HUDEP-2 (cell line): ENCODE results near the gene CLDN9.

Experiments
- DNase-seq, 76 experiments: peaks; one replicate each; lab custom pipeline; 2025; ENCODE audit not compliant: unreplicated experiment in 76 of 76; lab: John Stamatoyannopoulos, UW

Gene CLDN9

DNA sequence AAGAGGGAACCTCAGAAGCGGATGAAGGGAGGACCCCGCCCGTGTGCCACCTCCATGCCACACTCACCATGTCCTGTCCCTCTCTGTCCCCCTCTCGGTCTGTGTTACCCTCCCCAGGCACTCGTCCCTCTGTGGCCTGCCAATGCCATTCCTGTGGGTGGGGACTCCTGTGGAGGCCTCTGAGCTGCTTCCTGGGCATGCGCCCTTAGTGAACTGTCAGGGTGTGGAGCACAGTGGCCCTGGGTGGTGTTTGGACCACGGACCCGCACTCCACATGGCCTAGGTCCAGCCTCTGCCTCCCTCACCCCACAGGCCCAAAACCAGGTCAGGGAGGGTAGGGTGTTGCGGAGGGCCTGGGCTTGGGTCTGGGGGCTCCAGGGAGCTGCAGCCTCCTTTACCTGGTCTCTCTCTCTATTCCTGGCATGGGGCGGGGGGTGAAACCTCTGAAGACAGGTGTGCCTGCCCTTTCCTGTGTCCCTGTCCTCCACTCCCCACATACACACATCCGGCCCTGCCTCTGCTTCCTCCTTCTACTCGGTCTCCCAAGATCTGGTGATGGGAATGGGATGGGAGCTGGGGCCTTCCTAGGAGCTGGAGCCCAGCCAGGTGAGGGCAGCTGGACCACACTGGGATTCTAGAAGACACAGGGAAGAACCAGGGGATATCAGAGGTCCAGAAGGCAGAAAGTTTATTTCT, 21.0 kb upstream of the CLDN9 start:
- DNase-seq = no peak

DNA sequence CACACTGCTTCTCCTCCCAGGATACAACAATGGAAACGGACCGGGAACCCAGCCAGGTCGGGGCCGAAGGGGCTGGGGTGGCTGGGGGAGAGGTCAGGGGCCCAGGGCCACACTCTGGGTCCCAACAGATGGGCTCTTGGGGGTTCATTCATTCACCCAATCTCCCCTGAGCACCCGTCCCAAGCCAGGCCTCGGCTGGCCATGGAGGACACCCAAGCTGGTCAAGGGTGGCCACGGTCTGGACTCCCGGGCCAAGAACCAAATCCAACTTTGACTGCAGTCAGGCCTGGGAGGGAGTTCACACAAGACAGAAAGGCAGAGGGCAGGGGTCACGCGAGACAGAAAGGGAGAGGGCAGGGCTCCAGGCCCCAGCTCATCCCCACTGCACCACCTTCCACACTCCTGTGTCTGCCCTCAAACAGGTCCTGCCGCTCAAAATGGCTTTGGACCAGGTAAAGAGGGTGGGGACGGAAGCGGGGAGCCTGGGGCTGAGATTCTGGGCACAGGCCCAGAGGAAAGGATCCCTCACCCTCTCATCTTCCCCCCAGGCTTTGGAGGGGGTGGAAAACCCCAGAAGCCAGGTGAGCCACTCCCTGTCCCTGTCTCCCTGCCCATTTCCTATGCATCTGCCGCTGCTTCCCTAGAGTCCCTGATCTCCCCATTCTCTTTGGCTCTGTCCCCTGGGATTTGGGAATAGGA, 20.2 kb upstream of the CLDN9 start:
- DNase-seq = no peak

DNA sequence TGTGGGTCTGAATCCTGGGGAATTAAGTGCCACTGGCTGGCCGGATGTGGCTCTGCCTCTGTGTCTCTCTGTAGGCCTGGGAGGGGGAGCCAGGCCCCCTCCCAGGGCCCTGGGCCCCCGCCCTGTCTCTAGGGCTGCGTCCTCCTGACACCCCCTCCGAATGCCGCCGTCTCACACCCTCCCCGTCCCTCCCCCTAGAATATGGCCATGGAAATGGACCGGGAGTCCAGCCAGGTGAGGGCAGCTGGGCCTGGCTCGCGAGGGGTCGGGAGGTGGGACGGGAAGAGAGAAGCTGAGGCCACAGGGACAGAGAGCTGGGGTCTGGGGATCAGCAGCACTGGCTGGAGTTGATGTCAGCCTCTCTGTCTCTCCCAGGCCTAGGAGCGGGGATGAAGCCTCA, 16.4 kb upstream of the CLDN9 start:
- no peak for DNase-seq

DNA sequence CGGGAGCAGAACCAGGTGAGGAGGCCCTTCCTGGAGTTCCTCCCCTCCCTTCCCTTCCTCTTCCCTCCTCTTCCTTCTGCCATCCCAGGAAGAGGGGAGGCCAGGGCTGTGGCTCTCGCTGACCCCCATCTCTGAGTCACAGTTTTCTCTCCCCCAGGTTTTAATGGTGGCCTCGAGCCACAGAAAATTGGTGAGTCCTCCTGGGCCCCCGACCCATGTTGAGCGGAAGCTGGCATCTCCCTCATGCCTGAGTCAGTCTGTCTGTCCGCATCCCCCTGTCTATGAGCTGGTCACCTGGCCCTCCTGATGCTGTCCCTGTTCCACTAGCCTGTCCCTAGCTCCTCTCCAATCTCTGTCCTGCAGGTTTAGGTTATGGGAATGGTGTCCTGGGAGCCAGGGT, 12.8 kb upstream of the CLDN9 start:
- no peak for DNase-seq

DNA sequence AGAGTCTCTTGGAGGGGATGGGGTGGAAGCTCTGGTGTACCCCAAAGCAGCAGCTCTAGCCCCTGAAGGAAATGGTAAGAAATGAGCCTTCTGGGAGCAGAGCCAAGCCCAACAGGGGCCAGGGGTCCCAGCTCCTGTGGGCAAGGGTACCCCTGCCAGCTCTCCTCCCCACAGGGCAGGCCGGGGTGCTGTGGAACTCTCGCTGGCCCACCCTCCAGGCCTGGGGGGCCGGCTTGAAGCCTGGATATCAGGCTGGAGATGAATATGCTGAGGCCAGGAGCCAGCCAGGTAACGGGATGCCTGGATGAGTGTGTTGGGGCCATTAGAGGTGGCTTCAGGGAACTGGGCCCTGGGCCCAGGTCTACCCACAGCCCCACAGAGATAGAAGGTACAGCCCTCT, 12.2 kb upstream of the CLDN9 start:
- no peak for DNase-seq

DNA sequence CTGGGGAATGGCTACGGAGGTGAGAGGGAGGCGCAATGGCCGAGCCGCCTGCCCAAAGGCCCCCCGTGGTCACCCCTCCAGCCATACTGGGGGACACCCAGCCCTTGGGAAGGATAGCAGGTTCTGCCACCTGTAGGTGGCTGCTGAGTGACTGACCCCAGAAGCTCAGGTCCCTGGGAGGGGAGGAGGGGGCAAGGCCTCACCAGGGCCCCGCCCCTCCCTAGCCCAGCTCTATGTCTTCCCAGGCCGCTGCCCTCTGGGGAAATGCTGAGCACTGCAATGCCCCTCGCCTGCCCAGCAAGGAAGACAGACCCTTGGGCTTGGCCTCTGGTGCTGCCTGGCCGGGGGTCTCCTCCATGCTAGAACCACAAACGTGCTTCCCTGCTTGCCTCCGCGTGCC, 11.4 kb upstream of the CLDN9 start:
- no peak for DNase-seq

DNA sequence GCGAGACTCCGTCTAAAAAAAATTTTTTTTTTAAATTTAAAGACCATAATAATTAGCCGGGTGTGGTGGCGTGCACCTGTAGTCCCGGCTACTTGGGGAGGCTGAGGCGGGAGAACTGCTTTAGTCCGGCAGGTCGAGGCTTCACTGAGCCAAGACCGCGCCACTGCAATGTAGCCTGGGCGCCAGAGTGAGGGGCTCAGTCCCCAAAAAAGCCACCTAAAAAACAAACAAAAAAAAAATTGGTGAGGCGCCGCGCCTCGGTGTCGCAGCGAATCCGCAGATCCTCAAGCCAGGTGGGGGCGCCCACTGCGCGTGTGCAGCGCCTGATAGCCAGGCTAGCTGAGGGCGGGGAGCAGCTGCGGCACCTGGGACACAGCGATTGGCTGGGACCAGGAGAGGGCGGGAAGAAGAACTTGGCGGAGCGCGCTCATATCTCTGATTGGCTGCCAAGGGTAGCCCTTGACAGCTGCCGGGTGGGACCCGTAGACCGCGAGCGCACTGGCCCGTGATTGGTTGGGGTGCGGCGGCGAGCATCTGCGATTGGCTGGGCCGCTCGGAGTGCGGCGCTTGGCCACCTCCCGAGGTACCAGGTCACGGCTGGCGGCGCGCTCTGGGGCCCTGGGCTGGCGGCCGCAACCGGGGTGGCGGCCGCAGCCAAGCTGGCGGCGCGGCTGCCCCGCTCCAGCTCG, 9.0 kb upstream of the CLDN9 start:
- peak; percentile 48 to 99 (median 98) for DNase-seq

DNA sequence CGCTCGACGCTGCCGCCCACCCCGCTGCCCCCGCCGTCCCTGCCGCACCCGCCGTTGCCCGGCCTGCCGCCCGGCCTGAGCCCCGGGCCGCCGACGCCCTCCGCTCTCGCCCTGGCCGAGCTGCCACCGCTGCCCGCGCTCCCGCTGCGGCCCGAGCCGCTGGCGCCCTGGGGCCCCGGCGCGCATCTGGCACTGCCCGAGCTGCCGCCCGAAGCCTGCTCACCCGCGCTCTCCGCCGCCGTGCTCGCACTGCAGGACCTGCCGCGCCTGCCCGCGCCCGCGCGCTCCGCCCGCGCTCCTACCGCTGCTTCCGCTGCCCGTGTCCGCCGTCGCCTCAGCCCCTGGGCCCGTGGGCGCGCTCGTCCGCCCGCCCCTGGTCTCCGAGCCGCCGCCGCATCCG, 8.4 kb upstream of the CLDN9 start:
- DNase-seq = peak in 6 of 76 experiments; percentile 20 to 53 (median 37)

DNA sequence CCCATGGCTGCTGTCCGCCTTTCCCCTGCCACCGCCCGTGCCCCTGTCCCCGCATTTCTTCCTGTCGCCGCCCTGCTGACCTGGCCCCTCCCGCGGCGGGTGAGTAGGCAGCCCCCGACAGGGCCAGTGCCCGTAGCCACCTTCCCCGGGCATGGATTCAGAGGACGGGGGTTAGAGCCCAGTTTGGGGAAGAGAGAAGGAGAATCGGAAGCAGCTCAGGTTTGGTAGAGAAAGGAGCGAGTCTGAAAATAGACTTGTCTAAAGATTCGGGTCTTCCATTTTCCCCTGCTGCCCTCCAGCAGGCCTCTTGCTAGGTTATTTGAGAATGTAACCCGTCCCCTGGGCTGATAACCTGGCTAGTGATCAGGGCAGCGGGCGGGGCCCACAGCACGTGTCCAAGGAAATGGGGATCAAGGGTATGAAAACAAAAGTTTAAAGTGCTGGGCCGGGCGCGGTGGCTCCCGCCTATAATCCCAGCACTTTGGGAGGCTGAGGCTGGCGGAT, 7.9 kb upstream of the CLDN9 start:
- DNase-seq = peak in 64 of 76 experiments; percentile 4 to 74 (median 48)

DNA sequence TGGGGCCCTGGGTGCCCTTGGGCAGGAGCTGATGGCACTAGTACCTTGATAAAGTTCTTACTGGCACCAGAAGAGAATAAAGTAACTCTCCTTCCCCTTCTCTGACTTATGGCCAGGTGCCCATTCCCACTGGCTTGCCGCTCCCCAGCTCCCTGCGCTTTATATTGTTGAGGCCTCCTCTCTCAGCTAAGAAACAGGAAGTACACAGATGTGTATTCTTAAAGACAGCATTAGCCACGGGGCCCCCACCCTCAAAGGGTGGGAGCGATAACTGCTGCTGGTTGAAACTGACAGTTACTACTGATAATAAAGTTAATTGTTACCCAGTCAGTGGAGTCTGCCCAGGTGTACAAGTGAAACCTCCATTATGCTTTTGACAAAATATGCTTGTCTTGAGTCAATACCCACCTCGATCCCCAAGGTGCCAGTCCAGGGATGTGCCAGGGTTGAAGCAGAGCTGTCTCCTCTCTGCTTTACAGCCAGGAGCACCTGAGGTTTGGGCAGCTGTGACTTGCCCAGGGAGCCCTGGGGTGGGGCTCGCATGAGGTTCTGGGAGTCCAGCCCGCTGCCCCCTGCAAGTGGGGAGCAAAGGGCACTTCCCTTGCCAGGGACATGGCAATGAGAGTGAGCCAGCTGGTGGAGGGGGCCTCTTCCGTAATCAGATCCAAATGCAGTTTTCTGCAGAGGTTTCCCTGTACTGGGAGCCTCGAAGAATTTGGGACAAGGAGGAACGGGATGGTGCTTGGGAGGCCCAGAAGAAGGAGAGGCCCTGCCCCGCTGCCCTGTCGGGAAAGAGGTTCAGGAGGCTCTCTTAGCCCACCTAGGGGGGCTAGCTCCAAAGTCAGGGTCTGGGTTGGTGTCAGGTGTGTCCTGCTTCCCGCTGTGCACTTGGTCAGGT, 5.4 kb upstream of the CLDN9 start:
- DNase-seq = peak in 61 of 76 experiments; percentile 9 to 79 (median 48)

DNA sequence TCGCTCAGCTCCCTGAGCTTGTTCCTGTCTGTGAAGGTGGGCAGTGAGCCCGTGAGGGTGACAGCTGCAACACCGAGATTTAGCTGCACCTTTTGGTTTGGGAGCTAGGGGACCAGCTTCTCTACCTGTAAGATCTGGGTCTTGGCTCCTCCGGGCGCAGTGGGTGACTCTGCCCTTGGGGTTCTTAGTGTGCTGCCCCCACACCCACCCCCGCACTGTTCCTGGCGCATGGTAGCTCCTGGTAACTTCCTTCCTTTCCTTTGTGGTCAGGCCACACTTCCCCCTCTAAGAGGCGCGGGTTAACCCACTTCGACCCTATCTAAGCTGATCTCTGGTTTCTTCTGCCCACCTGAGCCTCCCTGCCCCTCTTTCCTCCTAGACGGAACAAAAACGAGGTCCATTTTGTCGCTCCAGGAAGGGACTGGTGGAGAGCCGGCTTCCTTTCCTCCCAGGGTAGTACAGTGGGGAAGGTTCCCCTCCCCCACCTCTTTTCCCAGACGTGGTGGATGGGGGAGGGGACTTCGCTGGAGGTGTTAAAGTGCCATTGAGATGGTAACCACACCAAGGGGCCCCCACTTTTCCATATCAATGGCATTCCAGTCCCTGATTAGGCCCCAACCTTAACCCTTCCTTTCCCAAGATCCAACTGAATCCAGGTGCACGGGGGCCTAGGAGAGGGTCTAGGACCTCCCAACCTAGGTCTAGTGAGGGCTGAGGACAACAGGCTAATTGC, 4.6 kb upstream of the CLDN9 start:
- DNase-seq = peak in 4 of 76 experiments; percentile 5 to 16 (median 12)

DNA sequence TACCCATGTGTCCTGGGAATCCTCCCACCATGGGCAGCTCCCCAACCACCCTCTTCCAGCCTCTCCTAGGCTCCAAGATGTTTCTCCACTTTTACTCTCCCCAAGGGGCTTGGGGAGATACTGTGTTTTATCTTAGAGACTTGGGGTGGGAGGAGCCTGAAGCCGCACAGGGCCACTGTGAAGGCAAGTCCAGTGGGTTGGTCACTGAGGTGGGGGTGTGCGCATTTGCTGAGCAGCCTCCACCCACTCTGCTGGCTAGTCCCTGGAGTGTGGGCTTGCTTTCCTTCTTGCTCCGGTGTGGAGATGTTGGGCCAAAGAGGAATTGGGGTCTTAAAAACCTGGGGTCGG, 4.1 kb upstream of the CLDN9 start:
- DNase-seq = no peak

DNA sequence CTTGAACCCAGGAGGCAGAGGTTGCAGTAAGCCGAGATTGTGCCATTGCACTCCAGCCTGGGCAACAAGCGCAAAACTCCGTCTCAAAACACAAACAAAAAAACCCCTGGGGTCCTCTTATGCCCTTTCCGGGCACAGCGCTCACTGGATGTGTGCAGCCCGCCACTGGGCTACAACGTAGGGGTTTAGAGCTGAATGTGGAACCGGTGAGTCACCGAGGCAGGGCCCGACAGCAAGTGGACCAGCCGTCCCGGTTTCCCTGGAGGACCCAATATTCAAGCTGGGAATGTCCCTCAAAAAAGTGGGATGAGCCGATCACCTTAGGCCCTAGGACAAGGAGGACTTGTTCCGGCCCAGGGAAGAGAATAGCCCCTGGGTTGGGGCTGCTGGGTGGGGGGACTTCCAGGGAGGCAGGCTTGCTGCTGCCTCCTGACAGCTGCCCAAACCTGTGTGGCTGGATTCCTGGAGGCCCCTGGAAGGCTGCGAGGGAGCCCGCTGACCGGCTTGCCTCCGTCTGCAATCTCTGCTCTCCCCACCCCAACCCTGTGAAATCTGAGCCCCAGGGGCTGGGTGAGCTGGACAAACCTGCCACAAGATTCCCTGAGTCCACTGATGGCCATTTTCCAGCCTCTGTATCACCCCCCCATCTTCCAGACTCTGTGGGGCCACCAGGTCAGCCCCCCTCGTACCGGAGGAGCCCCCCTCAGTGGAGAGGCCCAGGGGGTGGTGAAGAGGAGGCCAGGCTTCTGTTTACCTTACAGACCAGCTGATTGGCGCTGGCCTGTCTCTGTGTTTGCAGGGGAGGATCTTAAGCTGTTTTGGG, 2.9 kb upstream of the CLDN9 start:
- no peak for DNase-seq

DNA sequence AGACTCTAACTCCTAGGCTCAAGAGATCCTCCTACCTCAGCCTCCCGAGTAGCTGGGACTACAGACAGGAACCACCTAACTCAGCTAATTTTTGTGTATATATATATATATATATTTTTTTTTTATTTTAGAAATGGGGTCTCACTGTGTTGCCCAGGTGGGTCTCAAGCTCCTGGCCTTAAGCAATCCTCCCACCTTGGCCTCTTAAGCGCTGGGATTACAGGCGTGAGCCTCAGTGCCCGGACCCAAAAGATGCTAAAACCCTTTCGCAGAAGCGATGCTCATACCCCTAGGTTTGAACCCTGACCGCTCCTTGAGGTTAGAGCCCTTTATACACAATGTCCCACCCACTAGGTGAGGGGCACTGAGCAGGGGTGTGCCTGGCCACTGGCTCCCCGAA, 2.2 kb upstream of the CLDN9 start:
- no peak for DNase-seq

DNA sequence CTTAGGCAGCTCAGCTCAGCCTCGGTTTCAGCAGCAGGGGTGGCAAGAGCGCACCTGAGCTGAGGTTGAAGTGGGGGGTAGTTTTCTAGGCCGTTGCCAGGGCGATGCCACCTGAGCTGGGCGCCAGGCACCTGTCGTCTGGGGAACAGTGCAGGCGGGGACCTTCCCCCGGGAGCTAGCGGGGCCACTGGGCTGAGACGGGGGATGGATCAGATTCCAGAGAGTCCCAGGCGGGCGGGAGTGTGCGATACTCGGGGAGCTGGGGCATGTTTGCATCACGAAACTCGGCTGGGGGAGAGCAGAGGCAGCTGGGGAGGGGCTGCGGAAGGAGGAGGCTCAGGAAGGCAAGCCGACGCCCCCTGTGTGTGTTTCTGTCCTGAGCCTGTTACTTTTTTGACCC, 477 bp upstream of the CLDN9 start:
- no peak for DNase-seq

DNA sequence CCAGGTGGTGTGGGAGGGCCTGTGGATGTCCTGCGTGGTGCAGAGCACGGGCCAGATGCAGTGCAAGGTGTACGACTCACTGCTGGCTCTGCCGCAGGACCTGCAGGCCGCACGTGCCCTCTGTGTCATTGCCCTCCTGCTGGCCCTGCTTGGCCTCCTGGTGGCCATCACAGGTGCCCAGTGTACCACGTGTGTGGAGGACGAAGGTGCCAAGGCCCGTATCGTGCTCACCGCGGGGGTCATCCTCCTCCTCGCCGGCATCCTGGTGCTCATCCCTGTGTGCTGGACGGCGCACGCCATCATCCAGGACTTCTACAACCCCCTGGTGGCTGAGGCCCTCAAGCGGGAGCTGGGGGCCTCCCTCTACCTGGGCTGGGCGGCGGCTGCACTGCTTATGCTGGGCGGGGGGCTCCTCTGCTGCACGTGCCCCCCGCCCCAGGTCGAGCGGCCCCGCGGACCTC, 798 bp downstream of the CLDN9 start:
- no peak for DNase-seq

DNA sequence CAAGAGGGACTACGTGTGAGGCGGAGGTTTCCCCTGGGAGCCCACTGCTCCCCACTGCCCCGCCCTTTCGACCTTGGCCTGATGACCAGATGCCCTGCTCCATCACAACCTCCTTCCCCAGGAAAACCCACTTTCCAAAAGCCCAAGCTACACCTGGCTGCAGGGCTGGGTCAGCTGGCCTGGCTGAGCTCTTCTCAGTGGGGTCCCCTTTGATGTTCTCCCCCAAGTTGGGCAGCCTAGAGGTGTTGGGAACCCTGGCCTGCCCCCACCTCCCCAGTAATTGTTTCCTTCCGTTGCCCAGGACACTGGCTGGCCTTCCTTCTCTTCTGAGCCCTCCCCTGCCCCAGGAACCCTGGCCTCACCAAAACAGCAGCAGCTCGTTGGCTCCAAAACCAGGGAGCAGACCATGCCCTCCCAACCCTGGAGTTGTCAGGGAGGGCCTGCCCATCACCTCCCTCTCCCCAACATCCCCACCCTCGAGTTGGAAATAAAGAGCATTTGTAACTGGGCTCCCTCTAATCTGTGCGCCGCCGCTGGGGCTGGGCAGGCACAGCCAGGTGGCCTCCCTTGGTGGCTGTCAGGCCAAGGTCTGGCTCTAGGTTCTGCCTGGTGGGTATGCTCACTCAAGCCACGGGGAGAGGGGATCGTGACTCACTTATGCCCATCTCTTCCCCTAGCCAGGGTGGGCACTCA, 1.4 kb downstream of the CLDN9 start:
- DNase-seq = no peak

DNA sequence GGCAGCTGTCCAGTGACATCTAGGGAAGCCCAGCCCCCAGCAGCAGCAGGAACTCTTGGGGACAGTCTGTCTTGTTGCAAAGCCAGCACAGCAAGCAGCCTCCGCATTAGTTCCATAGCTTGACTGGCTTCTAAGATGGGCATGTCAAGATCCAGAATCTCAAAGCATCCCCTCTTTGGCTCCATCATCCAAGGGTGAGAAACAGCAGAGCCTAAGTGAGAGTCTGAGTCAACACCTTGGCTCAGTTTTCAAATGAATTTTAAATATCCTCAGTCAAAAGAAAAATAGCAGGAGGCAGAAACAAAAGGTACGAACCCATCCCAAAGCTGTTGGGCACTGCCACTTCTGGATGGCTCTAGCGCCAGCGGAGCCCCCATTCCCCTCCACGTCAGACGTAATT, 2.2 kb downstream of the CLDN9 start:
- no peak for DNase-seq
